GM23338 (cell line): Measurements from ENCODE around the gene ATF1. TPM values are rescaled to one million over a fixed set of nuclear protein-coding genes. Genes with fewer than 3 reads are reported as not detected.
"Not testable (repeated sequence)": the region's sequence is repeated elsewhere in the genome, so short reads cannot be mapped to it uniquely, and the experiment has no call there.

Experiments
- ATAC-seq: fragments of 200-7000 bp; cut with Tn5 transposase; 3 replicates; pipeline ENCODE4 v1.9.1; 2020
- DNase-seq: peaks from one replicate; pipeline ENCODE4 v3.0.0-alpha.2; 2015; ENCODE audit warnings: low spot score
- H2AFZ ChIP-seq: fragments of 200-600 bp; sonication (generic); 2 replicates; pipeline ENCODE4 v1.8.0; 2016; ENCODE audit warnings: antibody characterized with exemption, mild to moderate bottlenecking, moderate library complexity
- H3F3A ChIP-seq: fragments of 200-600 bp; sonication (generic); replicated peaks from 2 replicates; pipeline ENCODE4 v1.8.0; 2017; ENCODE audit warnings: antibody characterized with exemption, mixed run types, low read depth
- H3K27ac ChIP-seq: fragments of 200-600 bp; sonication (generic); 2 replicates; pipeline ENCODE4 v1.6.1; 2016; ENCODE audit warnings: low read depth
- H3K27me3 ChIP-seq: fragments of 200-600 bp; sonication (generic); 2 replicates; pipeline ENCODE4 v1.8.0; 2016; ENCODE audit warnings: mild to moderate bottlenecking, mixed run types, moderate library complexity; ENCODE audit not compliant: insufficient read depth
- H3K36me3 ChIP-seq: fragments of 200-600 bp; sonication (generic); 2 replicates; pipeline ENCODE4 v1.8.0; 2016; ENCODE audit warnings: mild to moderate bottlenecking; ENCODE audit not compliant: insufficient read depth
- H3K4me1 ChIP-seq: fragments of 200-600 bp; sonication (generic); 2 replicates; pipeline ENCODE4 v1.8.0; 2016; ENCODE audit warnings: mild to moderate bottlenecking, moderate library complexity; ENCODE audit not compliant: insufficient read depth
- H3K4me2 ChIP-seq: fragments of 200-600 bp; sonication (generic); 2 replicates; pipeline ENCODE4 v1.7.1; 2017; ENCODE audit warnings: mixed run types
- H3K4me3 ChIP-seq: fragments of 200-600 bp; sonication (generic); 2 replicates; pipeline ENCODE4 v1.6.1; 2016; ENCODE audit warnings: mixed run types
- H3K79me2 ChIP-seq: fragments of 200-600 bp; sonication (generic); replicated peaks from 2 replicates; pipeline ENCODE4 v1.8.0; 2017; ENCODE audit warnings: mild to moderate bottlenecking; ENCODE audit not compliant: insufficient read depth
- H3K9me2 ChIP-seq: fragments of 200-600 bp; sonication (generic); 2 replicates; pipeline ENCODE4 v1.8.0; 2017; ENCODE audit not compliant: insufficient read depth
- H4K20me1 ChIP-seq: fragments of 200-600 bp; sonication (generic); replicated peaks from 2 replicates; pipeline ENCODE4 v1.8.0; 2017; ENCODE audit warnings: mild to moderate bottlenecking; ENCODE audit not compliant: insufficient read depth
- H3K27ac Mint-ChIP-seq: 2 replicates; pipeline ENCODE4 v1.8.0; 2020; ENCODE audit warnings: inconsistent platforms, mild to moderate bottlenecking, moderate library complexity, mixed read lengths
- H3K27me3 Mint-ChIP-seq: 3 replicates; pipeline ENCODE4 v1.8.0; 2022; ENCODE audit warnings: low read depth, mild to moderate bottlenecking, moderate library complexity, mixed read lengths, inconsistent platforms; ENCODE audit not compliant: insufficient read depth, poor library complexity
- H3K36me3 Mint-ChIP-seq: 3 replicates; pipeline ENCODE4 v1.8.0; 2021; ENCODE audit warnings: low read depth, mild to moderate bottlenecking, inconsistent platforms, moderate library complexity, mixed read lengths
- H3K4me1 Mint-ChIP-seq: 3 replicates; pipeline ENCODE4 v1.8.0; 2020; ENCODE audit warnings: mild to moderate bottlenecking, inconsistent platforms, mixed read lengths
- H3K4me3 Mint-ChIP-seq: 3 replicates; pipeline ENCODE4 v1.8.0; 2021; ENCODE audit warnings: moderate library complexity, mild to moderate bottlenecking, inconsistent platforms, mixed read lengths
- H3K9me3 Mint-ChIP-seq: 3 replicates; pipeline ENCODE4 v1.8.0; 2020; ENCODE audit warnings: moderate library complexity, mild to moderate bottlenecking, inconsistent platforms, mixed read lengths
- POLR2AphosphoS5 ChIP-seq: IDR thresholded peaks from 2 replicates; pipeline ENCODE4 v1.6.1; 2016; ENCODE audit warnings: antibody characterized with exemption, low read depth
- STAT1 ChIP-seq: IDR thresholded peaks from one replicate; pipeline ENCODE4 v1.6.1; 2016; ENCODE audit warnings: antibody characterized with exemption; ENCODE audit not compliant: unreplicated experiment
- ZNF331 ChIP-seq: fragments of 250-450 bp; sonication (Bioruptor Pico); IDR thresholded peaks from 2 replicates; pipeline ENCODE4 v1.5.0; 2020; ENCODE audit warnings: low read depth, mild to moderate bottlenecking, moderate library complexity
- ZNF462 ChIP-seq: fragments of 250-450 bp; sonication (Bioruptor Pico); IDR thresholded peaks from 2 replicates; pipeline ENCODE4 v1.5.0; 2020; ENCODE audit warnings: mild to moderate bottlenecking, moderate library complexity
- polyA plus RNA-seq: library from polyadenylated mRNA; unstranded; fragments of >200 nt; fragmentation: Nextera tagmentation; extraction: Ambion mirVana; gene quantifications from 2 replicates; pipeline ENCODE4 v1.2.1, GENCODE V29; 2016
- total RNA-seq: library from RNA; depleted of rRNA; stranded (reverse); fragments of >200 nt; shearing (Covaris generic); gene quantifications from 2 replicates; pipeline ENCODE4 v1.2.3, GENCODE V29; 2014

ATF1 gene
- total and polyA plus RNA-seq, 2 experiments from 2014 or later, result 17.5 to 22.7 TPM

GRCh38 chr12:50845021-50845647 is 81.2 kb downstream of the ATF1 start (continued):
- TF ChIP-seq ZNF462, result no peak

GRCh38 chr12:50848963-50849362 is 85.1 kb downstream of the ATF1 start:
- Histone ChIP-seq H3K27ac (no peak overlapping the region), H3K79me2 (no peaks in the 10 kb centered on the region), H3K36me3 (no peaks in the 10 kb centered on the region), H3K4me3 (no peak overlapping the region), H3K4me1 (no peaks in the 10 kb centered on the region; the same call in 1 of the 2 replicates), H4K20me1 (no peaks in the 10 kb centered on the region), H3F3A (no peaks in the 10 kb centered on the region), H3K9me2 (no peaks in the 10 kb centered on the region; the same call in 1 of the 2 replicates), H3K27me3 (no peaks in the 10 kb centered on the region), H2AFZ (0 out of 2 replicates have a peak overlapping the region, but pooled peaks have one; percentile 20), H3K4me2 (no peak overlapping the region)
- Mint-ChIP-seq H3K4me3 (no peak overlapping the region), H3K9me3 (no peaks in the 10 kb centered on the region), H3K36me3 (no peaks in the 10 kb centered on the region), H3K4me1 (no peaks in the 10 kb centered on the region), H3K27ac (no peak overlapping the region), H3K27me3 (no peaks in the 10 kb centered on the region)
- DNase-seq (no peak), ATAC-seq (no peak)
- TF ChIP-seq POLR2AphosphoS5 (no peak), STAT1 (no peak), ZNF331 (CRISPR knock-in tag) (no peak)

- H3K36me3 Mint-ChIP-seq, H3K4me3 ChIP-seq, H3K4me1 Mint-ChIP-seq, DNase-seq, H3K27me3 ChIP-seq, H3K4me1 ChIP-seq, H3K27me3 Mint-ChIP-seq, H3K36me3 ChIP-seq, H3K79me2 ChIP-seq, H3K27ac ChIP-seq, H3K9me2 ChIP-seq, H3K4me2 ChIP-seq, ATAC-seq, H3F3A ChIP-seq, H4K20me1 ChIP-seq, H3K4me3 Mint-ChIP-seq, H3K27ac Mint-ChIP-seq, H2AFZ ChIP-seq: not testable (repeated sequence)
- H3K9me3 Mint-ChIP-seq, result peaks cover 14% of the 10 kb centered on the region; the same call in 2 of the 3 replicates
These were observed 91.3 kb downstream of the ATF1 start for GRCh38 chr12:50855218-50855617.

GRCh38 chr12:50855679-50856078 is 91.8 kb downstream of the ATF1 start:
- not testable (repeated sequence) for H3K4me3 Mint-ChIP-seq, H3K4me1 ChIP-seq, DNase-seq, H3K27me3 ChIP-seq, H3K4me2 ChIP-seq, H3K27ac ChIP-seq, ATAC-seq, H3K79me2 ChIP-seq, H3K27ac Mint-ChIP-seq, H3K36me3 ChIP-seq, H3K4me1 Mint-ChIP-seq, H3K36me3 Mint-ChIP-seq, H3K27me3 Mint-ChIP-seq, H3K9me2 ChIP-seq, H3F3A ChIP-seq, H4K20me1 ChIP-seq, H2AFZ ChIP-seq, H3K4me3 ChIP-seq
- peaks cover 14% of the 10 kb centered on the region; the same call in 2 of the 3 replicates for H3K9me3 Mint-ChIP-seq
